ENCODE data around the gene ECE1.

The ECE1 gene

DNA sequence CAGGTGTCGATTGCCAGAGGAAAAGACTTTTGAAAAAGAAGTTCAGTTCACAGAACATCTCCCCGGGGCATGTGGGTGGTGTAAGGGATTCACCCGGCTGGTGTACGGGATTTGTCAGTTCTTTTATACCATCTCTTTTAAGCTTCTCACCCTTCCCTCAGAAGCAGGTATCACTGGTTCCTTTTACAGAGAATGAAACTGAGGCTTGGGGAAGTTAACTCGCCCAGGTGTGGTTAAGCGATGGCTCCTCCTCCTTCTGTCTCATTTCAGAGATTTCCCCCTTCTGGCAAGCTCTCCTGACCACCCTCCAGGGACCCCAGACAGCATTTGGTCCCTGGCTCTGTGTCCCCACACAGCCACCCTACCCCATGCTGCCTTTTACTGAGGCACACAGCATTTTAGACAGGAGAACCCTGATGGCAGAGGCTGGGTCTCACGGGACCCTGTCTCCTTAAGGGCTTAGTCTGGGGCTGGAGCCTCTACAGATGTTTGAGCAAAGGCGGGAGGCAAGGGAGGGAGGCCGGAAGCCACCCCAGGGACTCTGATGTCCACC, 2.8 kb upstream of the ECE1 start:
- no peak overlapping the region for H3K27ac ChIP-seq (replicated peaks)

DNA sequence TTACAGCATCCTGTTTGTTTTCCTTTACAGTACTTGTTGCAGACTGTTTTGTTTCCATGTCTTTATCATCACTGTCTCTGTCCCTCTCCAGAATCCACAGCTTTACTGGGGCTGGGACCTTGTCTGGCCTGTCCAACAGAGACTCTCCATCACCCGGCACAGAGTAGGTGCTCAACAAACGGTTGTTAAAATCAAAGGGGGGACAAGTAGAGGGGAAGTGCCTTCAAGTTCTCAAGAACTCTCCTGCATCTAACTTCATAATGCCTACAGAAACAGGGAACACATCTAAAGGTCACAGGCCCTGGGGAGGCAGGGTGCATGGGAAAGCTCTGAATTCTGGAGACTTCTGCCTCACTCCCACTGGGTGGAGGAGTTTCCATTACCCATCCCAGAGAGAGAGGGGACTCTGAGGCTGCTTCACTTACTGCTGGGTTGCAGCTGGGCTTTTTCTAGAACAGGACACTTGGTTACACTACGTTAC, 2.3 kb upstream of the ECE1 start:
- Histone ChIP-seq H3K4me3 (replicated peaks; ENCODE audit: insufficient read depth, low read length) (no peak overlapping the region), H3K27me3 (ENCODE audit: insufficient read depth, poor library complexity, severe bottlenecking) (peaks cover 35% of the 10 kb centered on the region), H3K27ac (replicated peaks) (no peak overlapping the region)
- TF ChIP-seq, protein P1, sequence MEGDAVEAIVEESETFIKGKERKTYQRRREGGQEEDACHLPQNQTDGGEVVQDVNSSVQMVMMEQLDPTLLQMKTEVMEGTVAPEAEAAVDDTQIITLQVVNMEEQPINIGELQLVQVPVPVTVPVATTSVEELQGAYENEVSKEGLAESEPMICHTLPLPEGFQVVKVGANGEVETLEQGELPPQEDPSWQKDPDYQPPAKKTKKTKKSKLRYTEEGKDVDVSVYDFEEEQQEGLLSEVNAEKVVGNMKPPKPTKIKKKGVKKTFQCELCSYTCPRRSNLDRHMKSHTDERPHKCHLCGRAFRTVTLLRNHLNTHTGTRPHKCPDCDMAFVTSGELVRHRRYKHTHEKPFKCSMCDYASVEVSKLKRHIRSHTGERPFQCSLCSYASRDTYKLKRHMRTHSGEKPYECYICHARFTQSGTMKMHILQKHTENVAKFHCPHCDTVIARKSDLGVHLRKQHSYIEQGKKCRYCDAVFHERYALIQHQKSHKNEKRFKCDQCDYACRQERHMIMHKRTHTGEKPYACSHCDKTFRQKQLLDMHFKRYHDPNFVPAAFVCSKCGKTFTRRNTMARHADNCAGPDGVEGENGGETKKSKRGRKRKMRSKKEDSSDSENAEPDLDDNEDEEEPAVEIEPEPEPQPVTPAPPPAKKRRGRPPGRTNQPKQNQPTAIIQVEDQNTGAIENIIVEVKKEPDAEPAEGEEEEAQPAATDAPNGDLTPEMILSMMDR (IDR thresholded peaks at IDR 0.05; ENCODE audit: insufficient read depth, low read length): no peak
- TF ChIP-seq SPI1 (IDR thresholded peaks at IDR 0.05; ENCODE audit: borderline replicate concordance, low read depth): no peak
- no peak for TF ChIP-seq GABPA (IDR thresholded peaks at IDR 0.05; ENCODE audit: low read depth)
- TF ChIP-seq, protein P2, sequence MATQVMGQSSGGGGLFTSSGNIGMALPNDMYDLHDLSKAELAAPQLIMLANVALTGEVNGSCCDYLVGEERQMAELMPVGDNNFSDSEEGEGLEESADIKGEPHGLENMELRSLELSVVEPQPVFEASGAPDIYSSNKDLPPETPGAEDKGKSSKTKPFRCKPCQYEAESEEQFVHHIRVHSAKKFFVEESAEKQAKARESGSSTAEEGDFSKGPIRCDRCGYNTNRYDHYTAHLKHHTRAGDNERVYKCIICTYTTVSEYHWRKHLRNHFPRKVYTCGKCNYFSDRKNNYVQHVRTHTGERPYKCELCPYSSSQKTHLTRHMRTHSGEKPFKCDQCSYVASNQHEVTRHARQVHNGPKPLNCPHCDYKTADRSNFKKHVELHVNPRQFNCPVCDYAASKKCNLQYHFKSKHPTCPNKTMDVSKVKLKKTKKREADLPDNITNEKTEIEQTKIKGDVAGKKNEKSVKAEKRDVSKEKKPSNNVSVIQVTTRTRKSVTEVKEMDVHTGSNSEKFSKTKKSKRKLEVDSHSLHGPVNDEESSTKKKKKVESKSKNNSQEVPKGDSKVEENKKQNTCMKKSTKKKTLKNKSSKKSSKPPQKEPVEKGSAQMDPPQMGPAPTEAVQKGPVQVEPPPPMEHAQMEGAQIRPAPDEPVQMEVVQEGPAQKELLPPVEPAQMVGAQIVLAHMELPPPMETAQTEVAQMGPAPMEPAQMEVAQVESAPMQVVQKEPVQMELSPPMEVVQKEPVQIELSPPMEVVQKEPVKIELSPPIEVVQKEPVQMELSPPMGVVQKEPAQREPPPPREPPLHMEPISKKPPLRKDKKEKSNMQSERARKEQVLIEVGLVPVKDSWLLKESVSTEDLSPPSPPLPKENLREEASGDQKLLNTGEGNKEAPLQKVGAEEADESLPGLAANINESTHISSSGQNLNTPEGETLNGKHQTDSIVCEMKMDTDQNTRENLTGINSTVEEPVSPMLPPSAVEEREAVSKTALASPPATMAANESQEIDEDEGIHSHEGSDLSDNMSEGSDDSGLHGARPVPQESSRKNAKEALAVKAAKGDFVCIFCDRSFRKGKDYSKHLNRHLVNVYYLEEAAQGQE (IDR thresholded peaks at IDR 0.05; ENCODE audit: insufficient replicate concordance, low read depth): no peak
- TF ChIP-seq POLR2AphosphoS5 (IDR thresholded peaks at IDR 0.05; ENCODE audit: low read depth): no peak
- DNase-seq (ENCODE audit: low read depth in 1 of 2, low spot score in 1 of 2): no peak

More for the DNA sequence above, 2.8 kb upstream of the ECE1 start:
- TF ChIP-seq SPI1 (IDR thresholded peaks at IDR 0.05; ENCODE audit: borderline replicate concordance, low read depth) (no peak), POLR2AphosphoS5 (IDR thresholded peaks at IDR 0.05; ENCODE audit: low read depth) (no peak), GABPA (IDR thresholded peaks at IDR 0.05; ENCODE audit: low read depth) (no peak)
- TF ChIP-seq, protein P2 (IDR thresholded peaks at IDR 0.05; ENCODE audit: insufficient replicate concordance, low read depth): no peak
- TF ChIP-seq, protein P1 (IDR thresholded peaks at IDR 0.05; ENCODE audit: insufficient read depth, low read length): no peak
- Histone ChIP-seq H3K27me3 (ENCODE audit: insufficient read depth, poor library complexity, severe bottlenecking) (peaks cover 35% of the 10 kb centered on the region), H3K4me3 (replicated peaks; ENCODE audit: insufficient read depth, low read length) (no peak overlapping the region)
- DNase-seq (ENCODE audit: low read depth in 1 of 2, low spot score in 1 of 2): no peak

DNA sequence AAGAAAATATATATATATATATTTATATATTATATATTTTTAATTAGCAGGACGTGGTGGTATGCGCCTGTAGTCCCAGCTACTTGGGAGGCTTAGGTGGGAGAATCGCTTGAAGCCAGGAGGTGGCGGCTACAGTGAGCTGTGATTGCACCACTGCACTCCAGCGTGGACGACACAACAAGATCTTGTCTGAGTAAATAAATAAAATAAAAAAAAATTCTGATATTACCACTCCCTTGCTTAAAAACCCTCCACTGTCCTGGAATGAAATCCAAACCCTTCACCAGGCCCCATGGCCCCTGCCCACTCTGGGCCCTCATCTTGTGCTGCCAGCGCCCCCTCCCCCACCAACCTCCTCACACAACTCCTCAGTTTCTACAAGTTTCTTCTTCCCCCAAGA, 1.7 kb upstream of the ECE1 start:
- Histone ChIP-seq H3K4me3 (replicated peaks; ENCODE audit: insufficient read depth, low read length) (no peak overlapping the region), H3K27me3 (ENCODE audit: insufficient read depth, poor library complexity, severe bottlenecking) (peaks cover 35% of the 10 kb centered on the region), H3K27ac (replicated peaks) (no peak overlapping the region)
- no peak for DNase-seq (ENCODE audit: low read depth in 1 of 2, low spot score in 1 of 2)
- TF ChIP-seq, protein P2 (IDR thresholded peaks at IDR 0.05; ENCODE audit: insufficient replicate concordance, low read depth): no peak
- TF ChIP-seq POLR2AphosphoS5 (IDR thresholded peaks at IDR 0.05; ENCODE audit: low read depth) (no peak), GABPA (IDR thresholded peaks at IDR 0.05; ENCODE audit: low read depth) (no peak), SPI1 (IDR thresholded peaks at IDR 0.05; ENCODE audit: borderline replicate concordance, low read depth) (no peak)
- TF ChIP-seq, protein P1 (IDR thresholded peaks at IDR 0.05; ENCODE audit: insufficient read depth, low read length): no peak

Measured in HL-60 (cell line).